NCI-H187 treated with DMSO at 0.1 percent for 48 hours (cell line): ENCODE data around the gene GRM7.

Experiments
- DNase-seq: peaks from one replicate; lab custom pipeline; 2025; lab: John Stamatoyannopoulos, UW

Gene GRM7

DNA sequence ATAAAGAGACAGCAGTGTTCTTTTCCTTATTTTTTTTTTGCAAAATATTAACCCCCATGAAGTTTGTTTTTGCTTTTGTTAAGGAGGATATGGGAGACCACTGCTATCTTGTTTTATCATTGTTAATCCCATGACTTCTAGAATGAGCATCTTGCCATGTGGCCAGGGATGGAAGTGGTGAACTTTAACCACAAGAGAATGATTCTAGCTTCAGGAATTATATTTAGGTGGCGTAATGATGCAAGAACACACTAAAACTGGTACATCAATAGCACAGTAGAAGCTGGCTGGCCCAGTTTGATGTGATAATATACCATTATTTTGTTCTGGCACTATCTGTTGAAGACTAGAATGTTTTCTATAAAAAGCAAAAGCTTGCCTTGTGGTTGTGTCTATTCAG is 720.9 kb downstream of the GRM7 start:
- DNase-seq: no peak

DNA sequence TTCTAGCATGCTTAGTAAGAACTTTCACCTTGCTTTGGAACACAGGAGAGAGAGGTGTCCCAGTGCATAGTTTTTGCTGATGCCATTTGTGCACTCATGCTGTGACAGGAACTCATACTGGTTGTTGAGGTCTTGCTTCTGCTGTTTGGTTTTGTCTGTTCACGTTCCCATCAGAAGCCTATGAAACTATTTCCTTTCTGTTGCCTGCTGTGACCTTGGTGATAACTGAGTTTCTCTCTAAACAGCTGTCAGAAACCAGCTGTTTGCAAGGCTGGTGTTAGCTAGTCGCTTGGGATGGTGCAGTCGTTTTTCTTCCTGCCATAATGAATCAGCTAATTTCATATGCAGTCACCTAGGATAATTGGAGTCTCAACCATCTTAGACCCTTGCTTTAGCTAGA is 724.1 kb downstream of the GRM7 start:
- no peak for DNase-seq

- DNase-seq: no peak
Observed at GRCh38 chr3:7588236-7588635, 727.3 kb downstream of the GRM7 start.

- DNase-seq: no peak
Observed at GRCh38 chr3:7589526-7589925, 728.6 kb downstream of the GRM7 start.

GRCh38 chr3:7602297-7602696 is 741.4 kb downstream of the GRM7 start:
- DNase-seq: no peak

- no peak for DNase-seq
Observed at GRCh38 chr3:7607083-7607482, 746.2 kb downstream of the GRM7 start.

GRCh38 chr3:7607676-7608075 is 746.8 kb downstream of the GRM7 start:
- no peak for DNase-seq

- no peak for DNase-seq
Observed at GRCh38 chr3:7610634-7611033, 749.7 kb downstream of the GRM7 start.

DNA sequence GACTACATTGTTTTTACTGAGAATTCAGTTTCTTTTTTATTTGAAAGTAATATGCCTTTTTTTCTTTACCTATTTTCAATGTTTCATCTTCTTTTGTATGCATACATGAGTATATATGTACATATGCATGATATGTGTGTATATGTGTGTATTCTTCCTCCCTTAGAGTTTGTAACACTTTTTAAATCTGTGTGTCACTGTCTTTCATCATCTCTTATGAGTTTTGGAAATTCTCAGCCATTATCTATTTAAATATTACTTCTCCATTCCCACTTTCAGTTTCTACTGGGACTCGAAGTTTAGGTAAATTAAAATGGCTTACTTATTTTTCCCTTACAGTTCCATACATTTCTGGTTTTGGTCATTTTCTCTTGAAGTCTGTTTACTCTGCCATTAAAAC is 754.1 kb downstream of the GRM7 start:
- no peak for DNase-seq

- no peak for DNase-seq
Observed at GRCh38 chr3:7618606-7619005, 757.7 kb downstream of the GRM7 start.

DNA sequence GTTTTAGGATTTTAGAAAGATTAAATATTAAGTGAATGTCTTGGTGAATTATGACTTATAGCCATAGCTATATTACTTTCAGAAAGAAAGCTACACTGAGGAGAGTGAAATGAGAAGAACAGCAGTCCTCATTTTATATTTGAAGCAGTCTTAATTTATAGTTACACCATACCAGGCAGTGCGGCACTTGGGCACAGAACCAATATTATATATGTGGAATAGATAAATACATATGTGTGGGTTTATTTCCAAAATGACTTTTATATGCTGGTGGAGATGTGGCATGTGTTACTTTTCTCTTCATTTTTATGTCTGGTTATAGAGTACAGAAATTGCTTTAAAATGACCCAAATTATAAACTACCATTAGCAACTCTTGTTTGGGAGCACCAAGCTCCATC is 759.5 kb downstream of the GRM7 start:
- no peak for DNase-seq

DNA sequence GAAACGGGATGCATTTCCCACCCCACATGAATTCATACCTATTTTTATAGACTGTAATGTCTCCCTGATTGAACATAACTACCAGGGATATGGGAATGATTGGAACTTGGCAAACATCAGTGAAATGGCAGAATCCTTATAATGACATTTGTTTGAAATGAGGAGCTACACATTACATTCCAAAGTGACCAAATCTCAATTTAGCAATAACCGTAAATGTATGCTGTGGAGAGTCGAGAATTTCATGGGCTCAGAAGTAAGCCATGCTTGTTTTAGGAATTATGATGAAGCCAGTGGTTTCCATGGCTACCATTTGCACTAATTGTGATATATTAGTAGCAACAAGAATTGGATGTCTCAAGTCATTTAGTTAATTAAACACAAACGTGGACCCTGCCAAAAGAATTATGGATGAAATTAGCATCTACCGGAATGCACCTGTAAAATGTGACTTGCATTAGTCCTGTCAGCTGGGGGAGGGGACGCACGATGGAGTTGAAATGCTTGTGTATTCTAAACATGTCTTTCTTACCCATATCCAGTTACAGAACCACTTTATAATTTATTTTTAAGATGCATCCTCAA is 760.2 kb downstream of the GRM7 start:
- no peak for DNase-seq

DNA sequence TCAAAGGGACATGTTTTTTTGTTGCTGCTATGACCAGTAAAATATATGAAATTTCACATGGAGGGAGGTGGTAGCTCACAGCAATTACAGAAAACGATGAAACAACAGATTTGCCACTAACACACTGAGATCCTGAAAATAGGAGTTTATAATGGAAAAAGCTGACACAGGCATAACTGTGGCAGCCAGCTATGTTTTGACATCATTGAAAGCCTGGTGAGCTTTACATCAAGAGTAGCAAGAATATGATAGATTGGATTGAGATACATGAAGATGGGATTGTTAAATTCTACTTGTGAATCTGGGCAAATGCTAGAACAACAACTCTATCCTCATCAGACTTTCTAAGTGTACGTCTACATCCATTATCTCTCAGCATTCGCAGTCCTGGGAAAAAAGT is 760.7 kb downstream of the GRM7 start:
- no peak for DNase-seq

- DNase-seq: no peak
Observed at GRCh38 chr3:7625021-7625420, 764.1 kb downstream of the GRM7 start.

DNA sequence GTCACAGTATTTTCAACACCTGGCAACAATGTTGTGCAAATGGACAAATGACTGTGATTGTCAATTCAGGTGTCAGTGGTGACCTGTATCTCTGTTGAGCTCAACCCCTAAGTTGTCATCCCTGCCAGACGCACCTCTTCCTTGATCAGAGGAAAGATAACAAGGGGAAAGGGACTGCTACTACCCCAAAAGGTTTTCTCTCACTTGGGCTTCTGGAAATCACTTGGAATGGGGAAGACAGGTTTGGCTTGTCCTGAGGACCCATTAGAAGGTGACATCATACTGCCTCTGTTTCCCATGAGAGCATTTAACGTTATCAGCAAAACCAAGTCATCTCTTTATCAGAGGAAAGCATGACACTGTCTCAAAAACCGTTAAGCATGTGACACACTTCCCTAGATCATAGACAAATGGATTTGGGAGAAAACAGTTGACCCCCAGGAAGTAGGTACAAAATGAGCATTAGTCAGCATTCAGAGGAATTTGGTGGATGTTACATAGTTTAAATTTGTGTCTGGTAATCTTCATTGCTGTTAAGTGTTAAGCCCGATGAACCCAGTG is 769.5 kb downstream of the GRM7 start:
- DNase-seq: no peak

DNA sequence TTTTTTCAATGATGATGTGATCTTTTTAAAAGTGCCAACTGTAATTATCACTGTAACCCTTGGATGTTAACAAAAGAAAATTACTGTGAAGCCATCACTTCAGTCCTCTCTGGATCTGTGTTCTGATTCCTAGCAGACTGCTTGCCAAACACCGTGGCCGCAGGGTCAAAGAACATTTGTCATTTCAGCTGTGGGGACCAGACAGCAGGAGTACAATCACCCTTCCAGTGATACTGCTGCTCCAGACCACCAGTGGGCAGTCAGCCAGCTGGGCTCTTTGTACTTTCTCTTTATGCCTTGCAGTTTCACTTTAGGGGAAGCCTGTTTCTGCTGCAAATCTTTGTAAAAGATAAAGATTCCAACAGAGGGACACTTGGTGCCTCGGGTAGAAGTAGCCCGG is 770.0 kb downstream of the GRM7 start:
- no peak for DNase-seq

- no peak for DNase-seq
Observed at GRCh38 chr3:7632305-7632704, 771.4 kb downstream of the GRM7 start.

GRCh38 chr3:7637694-7638093 is 776.8 kb downstream of the GRM7 start:
- no peak for DNase-seq

DNA sequence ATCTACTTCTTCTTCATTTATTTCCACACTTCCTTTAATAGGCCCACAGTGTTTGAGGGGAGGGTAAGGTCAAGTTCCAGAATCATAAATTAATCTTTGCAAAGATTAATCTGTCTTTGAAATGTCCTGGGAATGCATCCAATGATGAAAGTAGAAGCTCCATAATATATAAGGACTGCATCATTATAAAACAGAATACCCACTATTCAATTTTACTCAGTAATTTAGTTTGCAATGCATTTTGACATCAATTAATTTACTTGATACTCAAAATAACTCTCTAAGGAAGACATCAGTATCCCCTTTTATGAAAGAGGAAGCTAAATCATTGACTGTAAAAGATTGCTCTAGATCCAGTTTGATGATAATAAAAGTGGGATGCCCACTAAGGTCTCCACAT is 777.2 kb downstream of the GRM7 start:
- DNase-seq: no peak

GRCh38 chr3:7640787-7641186 is 779.9 kb downstream of the GRM7 start:
- DNase-seq: no peak

- no peak for DNase-seq
Observed at GRCh38 chr3:7646851-7647250, 785.9 kb downstream of the GRM7 start.

GRCh38 chr3:7650466-7650865 is 789.6 kb downstream of the GRM7 start:
- no peak for DNase-seq

- no peak for DNase-seq
Observed at GRCh38 chr3:7651274-7651673, 790.4 kb downstream of the GRM7 start.
